Measurements from ENCODE around the gene EXOC6B.

DNA sequence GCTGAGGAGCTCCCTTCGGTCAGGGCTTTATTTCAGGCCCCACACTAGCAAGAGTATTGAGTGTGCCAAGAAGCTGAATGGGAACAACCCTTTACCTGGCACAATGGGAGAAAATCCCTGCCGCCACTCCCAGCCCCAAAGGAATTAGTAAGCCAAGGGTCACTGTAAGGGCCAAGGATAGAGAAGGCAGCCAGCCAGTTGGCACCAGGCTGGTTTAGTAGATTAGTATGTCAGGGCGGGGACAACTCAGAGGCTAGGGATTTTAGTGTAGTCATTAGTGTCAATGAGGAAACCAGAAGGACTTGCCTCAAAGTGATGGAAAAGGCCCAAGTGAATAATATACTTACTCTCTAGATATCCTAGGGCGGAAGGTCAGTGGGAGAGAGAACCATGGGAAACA is 643.3 kb downstream of the EXOC6B start:
- TF ChIP-seq, protein P1, sequence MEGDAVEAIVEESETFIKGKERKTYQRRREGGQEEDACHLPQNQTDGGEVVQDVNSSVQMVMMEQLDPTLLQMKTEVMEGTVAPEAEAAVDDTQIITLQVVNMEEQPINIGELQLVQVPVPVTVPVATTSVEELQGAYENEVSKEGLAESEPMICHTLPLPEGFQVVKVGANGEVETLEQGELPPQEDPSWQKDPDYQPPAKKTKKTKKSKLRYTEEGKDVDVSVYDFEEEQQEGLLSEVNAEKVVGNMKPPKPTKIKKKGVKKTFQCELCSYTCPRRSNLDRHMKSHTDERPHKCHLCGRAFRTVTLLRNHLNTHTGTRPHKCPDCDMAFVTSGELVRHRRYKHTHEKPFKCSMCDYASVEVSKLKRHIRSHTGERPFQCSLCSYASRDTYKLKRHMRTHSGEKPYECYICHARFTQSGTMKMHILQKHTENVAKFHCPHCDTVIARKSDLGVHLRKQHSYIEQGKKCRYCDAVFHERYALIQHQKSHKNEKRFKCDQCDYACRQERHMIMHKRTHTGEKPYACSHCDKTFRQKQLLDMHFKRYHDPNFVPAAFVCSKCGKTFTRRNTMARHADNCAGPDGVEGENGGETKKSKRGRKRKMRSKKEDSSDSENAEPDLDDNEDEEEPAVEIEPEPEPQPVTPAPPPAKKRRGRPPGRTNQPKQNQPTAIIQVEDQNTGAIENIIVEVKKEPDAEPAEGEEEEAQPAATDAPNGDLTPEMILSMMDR (IDR thresholded peaks at IDR 0.05) = no peak
- no peak for TF ChIP-seq POLR2A (IDR thresholded peaks at IDR 0.05)
